ENCODE measurements around the gene ZC3H18. TPM values are rescaled to one million over a fixed set of nuclear protein-coding genes. Genes with fewer than 3 reads are reported as not detected.

Gene ZC3H18
- total RNA-seq, 6 experiments from 2014 or later, result 8.7 to 22.8 (median 16.4) TPM

DNA sequence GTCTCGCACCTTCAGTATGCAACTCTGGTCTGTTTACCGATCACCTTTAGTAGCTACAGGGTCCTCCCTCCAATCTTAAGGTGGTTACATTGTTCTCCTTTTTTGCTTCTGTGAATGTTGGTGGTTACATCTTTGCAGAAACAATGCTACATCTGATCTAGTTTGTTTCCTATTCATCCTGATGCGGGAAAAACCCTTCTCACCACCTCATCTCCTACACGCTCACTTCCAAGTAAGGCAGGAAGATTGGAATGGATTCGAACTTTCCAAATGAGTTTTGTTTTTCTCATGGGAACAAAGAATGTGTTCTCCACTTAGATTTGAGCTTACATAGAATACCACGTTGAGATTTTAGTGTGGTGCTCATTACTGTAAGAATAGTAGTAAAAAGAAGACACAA lies 14.5 kb downstream of the ZC3H18 start:
- no peaks in the 10 kb centered on the region for H3K27me3 ChIP-seq
- no peak overlapping the region for H3K4me3 ChIP-seq
- H3K36me3 ChIP-seq, result peaks cover 0 to 29% (median 13%) of the 10 kb centered on the region in 4 donors
- WGBS (ENCODE audit: insufficient coverage, low coverage, low lambda C conversion rate, missing lambda C conversion rate), result 86% methylated on average over 6 of the region's 6 CpGs
- H3K27ac ChIP-seq, result no peak overlapping the region
- H3K9me3 ChIP-seq, result no peaks in the 10 kb centered on the region
- ATAC-seq (no peak), DNase-seq (no peak)
- intact Hi-C loops (cut with DNase I), result no loop called here
- TF ChIP-seq, protein P1, sequence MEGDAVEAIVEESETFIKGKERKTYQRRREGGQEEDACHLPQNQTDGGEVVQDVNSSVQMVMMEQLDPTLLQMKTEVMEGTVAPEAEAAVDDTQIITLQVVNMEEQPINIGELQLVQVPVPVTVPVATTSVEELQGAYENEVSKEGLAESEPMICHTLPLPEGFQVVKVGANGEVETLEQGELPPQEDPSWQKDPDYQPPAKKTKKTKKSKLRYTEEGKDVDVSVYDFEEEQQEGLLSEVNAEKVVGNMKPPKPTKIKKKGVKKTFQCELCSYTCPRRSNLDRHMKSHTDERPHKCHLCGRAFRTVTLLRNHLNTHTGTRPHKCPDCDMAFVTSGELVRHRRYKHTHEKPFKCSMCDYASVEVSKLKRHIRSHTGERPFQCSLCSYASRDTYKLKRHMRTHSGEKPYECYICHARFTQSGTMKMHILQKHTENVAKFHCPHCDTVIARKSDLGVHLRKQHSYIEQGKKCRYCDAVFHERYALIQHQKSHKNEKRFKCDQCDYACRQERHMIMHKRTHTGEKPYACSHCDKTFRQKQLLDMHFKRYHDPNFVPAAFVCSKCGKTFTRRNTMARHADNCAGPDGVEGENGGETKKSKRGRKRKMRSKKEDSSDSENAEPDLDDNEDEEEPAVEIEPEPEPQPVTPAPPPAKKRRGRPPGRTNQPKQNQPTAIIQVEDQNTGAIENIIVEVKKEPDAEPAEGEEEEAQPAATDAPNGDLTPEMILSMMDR (IDR thresholded peaks at IDR 0.05), result no peak
- TF ChIP-seq POLR2A (IDR thresholded peaks at IDR 0.05), result no peak
- no peaks in the 10 kb centered on the region for H3K4me1 ChIP-seq

DNA sequence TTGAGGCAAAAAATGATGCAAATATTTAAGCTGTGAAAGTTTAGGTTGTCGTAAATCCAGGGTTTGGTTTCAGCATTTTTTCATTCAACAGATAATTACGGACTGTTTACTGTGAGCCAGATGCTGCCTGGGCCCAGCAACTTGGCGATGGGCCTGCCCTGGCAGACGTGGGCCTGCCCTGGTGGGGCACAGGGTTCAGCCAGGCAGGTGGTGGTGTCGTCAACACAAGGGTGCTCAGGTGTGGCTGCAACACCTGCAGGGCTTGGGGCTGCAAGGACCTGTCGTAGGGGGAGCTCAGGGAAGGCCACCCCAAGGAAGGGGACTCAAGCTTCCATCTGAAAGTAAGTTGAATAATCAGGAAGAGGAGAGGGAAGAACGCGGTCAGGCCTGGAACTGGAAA lies 15.1 kb downstream of the ZC3H18 start:
- Histone ChIP-seq H3K4me3 (no peak overlapping the region), H3K27ac (no peak overlapping the region), H3K9me3 (no peaks in the 10 kb centered on the region), H3K36me3 (peaks cover 0 to 35% (median 13%) of the 10 kb centered on the region in 4 donors), H3K27me3 (no peaks in the 10 kb centered on the region), H3K4me1 (no peaks in the 10 kb centered on the region)
- TF ChIP-seq, protein P1 (IDR thresholded peaks at IDR 0.05), result no peak
- TF ChIP-seq POLR2A (IDR thresholded peaks at IDR 0.05), result no peak
- peak in 1 of 4 donors; percentile 7 for ATAC-seq
- intact Hi-C loops (cut with DNase I), result no loop called here
- WGBS (ENCODE audit: insufficient coverage, low coverage, low lambda C conversion rate, missing lambda C conversion rate), result 52% methylated on average over 8 of the region's 8 CpGs
- no peak for DNase-seq

DNA sequence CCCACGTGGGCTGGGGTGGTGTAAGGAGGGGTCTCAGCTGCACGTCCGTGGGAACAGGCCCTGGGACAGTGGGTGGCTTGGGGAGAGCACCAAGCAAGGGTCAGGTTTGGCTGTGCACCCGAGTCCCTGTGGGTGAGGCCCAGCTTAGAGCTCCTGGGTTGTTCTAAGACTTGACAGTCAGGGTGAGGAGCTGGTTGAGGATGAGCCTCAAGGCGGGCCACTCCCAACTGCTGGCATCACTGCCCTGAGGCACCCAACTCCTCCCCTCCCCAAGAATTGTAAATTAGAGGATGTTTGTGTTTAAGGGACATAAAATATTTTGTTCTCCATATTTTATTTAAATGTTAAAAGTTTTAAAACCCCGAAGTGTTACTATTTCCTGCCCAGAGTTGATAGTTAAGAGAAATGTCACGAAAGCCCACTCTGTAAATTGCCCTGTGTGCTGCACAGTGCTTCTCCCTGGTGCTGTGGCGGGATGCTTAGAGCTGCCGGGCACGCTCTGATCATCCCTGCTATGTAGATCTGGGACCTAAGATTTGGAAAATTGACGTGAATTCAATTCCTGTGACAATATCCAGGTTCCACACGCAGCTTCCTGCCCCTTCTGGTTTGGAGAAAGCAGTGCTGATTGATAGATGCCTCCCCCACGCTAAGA lies 15.9 kb downstream of the ZC3H18 start:
- Histone ChIP-seq H3K27me3 (no peaks in the 10 kb centered on the region), H3K4me3 (no peak overlapping the region), H3K27ac (no peak overlapping the region), H3K4me1 (no peaks in the 10 kb centered on the region), H3K36me3 (peaks cover 0 to 31% (median 13%) of the 10 kb centered on the region in 4 donors), H3K9me3 (no peaks in the 10 kb centered on the region)
- 95% methylated on average over 4 of the region's 13 CpGs for WGBS (ENCODE audit: insufficient coverage, low coverage, low lambda C conversion rate, missing lambda C conversion rate)
- TF ChIP-seq POLR2A (IDR thresholded peaks at IDR 0.05), result no peak
- TF ChIP-seq, protein P1 (IDR thresholded peaks at IDR 0.05), result no peak
- DNase-seq, result no peak
- intact Hi-C loops (cut with DNase I), result no loop called here
- ATAC-seq, result peak in 1 of 4 donors; percentile 35

DNA sequence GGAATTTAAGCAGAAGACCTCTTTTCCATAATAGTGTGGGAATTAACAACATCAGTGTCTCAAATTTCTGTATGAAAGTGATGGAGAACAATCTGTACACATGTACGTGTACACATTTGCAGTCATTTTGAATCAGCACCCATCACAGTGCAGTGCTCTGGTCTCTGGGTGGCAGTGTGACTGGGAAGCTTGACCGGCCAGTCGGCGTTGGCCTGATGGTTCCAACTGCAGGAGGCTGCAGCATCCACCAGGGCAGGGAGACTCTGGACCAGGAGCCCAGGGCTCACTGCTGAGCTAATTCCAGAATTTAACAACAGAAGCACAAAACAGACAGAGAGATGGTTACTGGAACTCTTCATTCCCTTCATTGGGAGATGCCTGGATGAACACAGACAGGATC lies 17.9 kb downstream of the ZC3H18 start:
- peaks cover 0 to 36% (median 13%) of the 10 kb centered on the region in 4 donors for H3K36me3 ChIP-seq
- H3K27me3 ChIP-seq, result no peaks in the 10 kb centered on the region
- no peak for ATAC-seq
- TF ChIP-seq POLR2A (IDR thresholded peaks at IDR 0.05), result no peak
- TF ChIP-seq, protein P1 (IDR thresholded peaks at IDR 0.05), result no peak
- H3K27ac ChIP-seq, result no peak overlapping the region
- intact Hi-C loops (cut with DNase I), result no loop called here
- H3K4me1 ChIP-seq, result no peaks in the 10 kb centered on the region
- H3K9me3 ChIP-seq, result no peaks in the 10 kb centered on the region
- H3K4me3 ChIP-seq, result no peak overlapping the region
- 64% methylated on average over 4 of the region's 4 CpGs for WGBS (ENCODE audit: insufficient coverage, low coverage, low lambda C conversion rate, missing lambda C conversion rate)
- DNase-seq, result no peak

Measured in right lobe of liver (tissue), 6 donors.